Heart left ventricle (tissue), 13 donors: ENCODE results near the gene SIRPB2.

Experiments used
- CTCF ChIP-seq, 12 donors: fragments of 200-600 bp; sonication (generic) in 4 of 12; IDR thresholded peaks; one replicate each; pipeline versions ENCODE4 v1.5.0 to v1.8.0; 2018 to 2022; ENCODE audit warnings: antibody characterized with exemption in 12 of 12, mild to moderate bottlenecking in 5 of 12
- POLR2A ChIP-seq, 2 donors: fragments of 450-650 bp; IDR thresholded peaks; one replicate each; pipeline ENCODE4 v1.6.1; 2017; ENCODE audit warnings: antibody characterized with exemption in 2 of 2, mild to moderate bottlenecking in 2 of 2, moderate library complexity in 2 of 2
- donor health status: ischemic (EF 13 %, LVEDD 7.1; RV severe dilation, severe dysfunction).
- donor health status: DM: no; HTN: yes; CAD: no.
- donor health status: DM: no; HTN: no; CAD: no.
- donor health status: ischemic (EF 25% LVEDD 6.9; RV normal size, moderate dysfunction).
- donor health status: ischemic (EF 25% LVEDD 5.7; RV mildly dilated, moderate dysfunction).
- donor health status: ischemic (EF 35%, LVEDD 5.7; RV mildly dilated, moderate dysfunction).
- donor health status: nonischemic (EF 11% LVEDD 7.7; RV severe dilation, severe dysfunction).
- donor health status: DM: yes; HTN: yes; CAD: no.
- donor health status: PGD.
- donor health status: ischemic (EF 29% LVEDD 5.4; RV normal size, mild dysfunction).
- donor health status: nonischemic (EF 23%, LVEDD 6.1; RV moderate dilation, normal function).

- TF ChIP-seq CTCF (IDR thresholded peaks at IDR 0.05): no peak
- no peak for TF ChIP-seq POLR2A (IDR thresholded peaks at IDR 0.05)
Observed at GRCh38 chr20:1471242-1471641, 20.0 kb downstream of the SIRPB2 start.
